Activated T-helper 1 cell treated with anti-CD3 and anti-CD28 coated beads, Interleukin-12 subunit alpha, Interleukin-12 subunit beta, Interleukin-2, Interleukin-4 antibody, amounts not matched to agents 30 ng/mL and 10 ng/mL and 1 ng/mL, durations not matched to agents 14 hours and 24 hours and 36 hours (primary cell): ENCODE data around the gene PEX6. TPM values are rescaled to one million over a fixed set of nuclear protein-coding genes. Genes with fewer than 3 reads are reported as not detected.

Experiments used
- DNase-seq: peaks from one replicate; pipeline ENCODE4 v3.0.0; 2021; ENCODE audit warnings: low spot score
- H3K27ac Mint-ChIP-seq: one replicate; pipeline ENCODE4 v1.8.0; 2021; ENCODE audit warnings: mild to moderate bottlenecking, mixed read lengths
- H3K27me3 Mint-ChIP-seq: one replicate; pipeline ENCODE4 v1.8.0; 2022; ENCODE audit warnings: mild to moderate bottlenecking, moderate library complexity, mixed read lengths; ENCODE audit not compliant: insufficient read depth
- H3K36me3 Mint-ChIP-seq: one replicate; pipeline ENCODE4 v1.8.0; 2021; ENCODE audit warnings: low read depth, mixed read lengths
- H3K4me1 Mint-ChIP-seq: one replicate; pipeline ENCODE4 v1.8.0; 2021; ENCODE audit warnings: low read depth, mixed read lengths
- H3K4me3 Mint-ChIP-seq: one replicate; pipeline ENCODE4 v1.8.0; 2021; ENCODE audit warnings: mild to moderate bottlenecking, moderate library complexity, mixed read lengths
- H3K9me3 Mint-ChIP-seq: one replicate; pipeline ENCODE4 v1.8.0; 2021; ENCODE audit warnings: mixed read lengths
- intact Hi-C: fragments of 100-400 bp; cut with micrococcal nuclease; formaldehyde crosslinking; loops from one replicate; pipeline ENCODE4 v1.15.1; 2024
- total RNA-seq: library from RNA; stranded (reverse); gene quantifications from 2 replicates; pipeline ENCODE4 v1.2.3, GENCODE V29; 2022

The PEX6 gene, protein sequence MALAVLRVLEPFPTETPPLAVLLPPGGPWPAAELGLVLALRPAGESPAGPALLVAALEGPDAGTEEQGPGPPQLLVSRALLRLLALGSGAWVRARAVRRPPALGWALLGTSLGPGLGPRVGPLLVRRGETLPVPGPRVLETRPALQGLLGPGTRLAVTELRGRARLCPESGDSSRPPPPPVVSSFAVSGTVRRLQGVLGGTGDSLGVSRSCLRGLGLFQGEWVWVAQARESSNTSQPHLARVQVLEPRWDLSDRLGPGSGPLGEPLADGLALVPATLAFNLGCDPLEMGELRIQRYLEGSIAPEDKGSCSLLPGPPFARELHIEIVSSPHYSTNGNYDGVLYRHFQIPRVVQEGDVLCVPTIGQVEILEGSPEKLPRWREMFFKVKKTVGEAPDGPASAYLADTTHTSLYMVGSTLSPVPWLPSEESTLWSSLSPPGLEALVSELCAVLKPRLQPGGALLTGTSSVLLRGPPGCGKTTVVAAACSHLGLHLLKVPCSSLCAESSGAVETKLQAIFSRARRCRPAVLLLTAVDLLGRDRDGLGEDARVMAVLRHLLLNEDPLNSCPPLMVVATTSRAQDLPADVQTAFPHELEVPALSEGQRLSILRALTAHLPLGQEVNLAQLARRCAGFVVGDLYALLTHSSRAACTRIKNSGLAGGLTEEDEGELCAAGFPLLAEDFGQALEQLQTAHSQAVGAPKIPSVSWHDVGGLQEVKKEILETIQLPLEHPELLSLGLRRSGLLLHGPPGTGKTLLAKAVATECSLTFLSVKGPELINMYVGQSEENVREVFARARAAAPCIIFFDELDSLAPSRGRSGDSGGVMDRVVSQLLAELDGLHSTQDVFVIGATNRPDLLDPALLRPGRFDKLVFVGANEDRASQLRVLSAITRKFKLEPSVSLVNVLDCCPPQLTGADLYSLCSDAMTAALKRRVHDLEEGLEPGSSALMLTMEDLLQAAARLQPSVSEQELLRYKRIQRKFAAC
- total RNA-seq: 20.9 TPM in 2 replicates

DNA sequence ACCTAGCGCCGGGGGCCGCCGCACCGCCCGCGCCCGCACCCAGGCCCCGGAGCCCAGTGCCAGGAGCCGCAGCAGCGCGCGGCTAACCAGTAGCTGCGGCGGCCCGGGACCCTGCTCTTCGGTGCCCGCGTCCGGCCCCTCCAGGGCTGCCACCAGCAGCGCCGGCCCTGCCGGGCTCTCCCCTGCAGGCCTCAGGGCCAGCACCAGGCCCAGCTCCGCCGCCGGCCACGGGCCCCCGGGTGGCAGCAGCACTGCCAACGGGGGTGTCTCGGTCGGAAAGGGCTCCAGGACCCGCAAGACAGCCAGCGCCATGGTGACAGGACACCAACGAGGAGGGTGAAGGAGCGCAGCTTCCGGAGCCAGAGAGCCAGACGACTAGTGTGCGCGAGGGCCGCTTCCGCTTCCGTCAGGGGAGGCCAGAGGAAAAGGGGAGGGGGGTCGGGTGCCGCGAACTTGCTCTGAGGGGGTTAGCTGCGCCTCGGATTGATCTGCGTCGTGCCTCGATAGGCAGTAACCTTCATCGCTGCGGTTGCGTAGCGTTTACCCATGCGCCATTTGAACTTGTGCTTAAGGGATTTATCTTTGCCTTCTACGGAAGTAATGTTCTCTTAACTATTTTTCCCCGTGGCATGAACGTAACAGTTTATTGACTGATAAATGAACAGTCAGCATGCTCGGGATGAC, at the start of gene PEX6:
Gene PEX6, minus strand, starts transcription at position 343 of the 684 bp plus-strand sequence. Its CDS starts 31 bp downstream, at position 312.
- peak within 1 kb of the TSS; percentile 91 for H3K4me3 Mint-ChIP-seq
- no peaks in the 10 kb centered on the region for H3K27me3 Mint-ChIP-seq
- H3K36me3 Mint-ChIP-seq: peaks cover 11% of the 10 kb centered on the region
- DNase-seq: peak; percentile 94
- H3K9me3 Mint-ChIP-seq: no peaks in the 10 kb centered on the region
- peak within 1 kb of the TSS; percentile 96 for H3K27ac Mint-ChIP-seq
- H3K4me1 Mint-ChIP-seq: peaks cover 38% of the 10 kb centered on the region
- intact Hi-C loops: loop anchor here (1.0 to 5.0 kb wide), 8 partner anchors 19 to 448 kb away; partner anchors contain the start of genes ABCC10, CNPY3, GNMT and KLC4

DNA sequence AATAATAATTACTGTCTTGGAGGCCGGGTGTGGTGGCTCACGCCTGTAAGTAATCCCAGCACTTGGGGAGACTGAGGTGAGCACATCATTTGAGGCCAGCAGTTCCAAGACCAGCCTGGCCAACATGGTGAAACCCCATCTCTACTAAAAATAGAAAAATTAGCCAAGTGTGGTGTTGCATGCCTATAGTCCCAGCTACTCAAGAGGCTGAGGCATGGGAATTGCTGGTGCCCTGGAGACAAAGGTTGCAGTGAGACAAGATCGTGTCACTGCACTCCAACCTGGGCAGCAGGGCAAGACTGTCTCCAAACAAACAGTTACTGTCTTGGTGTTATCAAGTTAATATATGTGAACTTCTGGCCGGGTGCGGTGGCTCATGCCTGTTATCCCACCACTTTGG, 47.4 kb upstream of the PEX6 start:
- Mint-ChIP-seq H3K27ac (no peak overlapping the region), H3K4me3 (no peak overlapping the region), H3K27me3 (no peaks in the 10 kb centered on the region), H3K36me3 (peaks cover 34% of the 10 kb centered on the region), H3K9me3 (no peaks in the 10 kb centered on the region), H3K4me1 (peaks cover 13% of the 10 kb centered on the region)
- DNase-seq: no peak
- intact Hi-C loops: no loop called here

DNA sequence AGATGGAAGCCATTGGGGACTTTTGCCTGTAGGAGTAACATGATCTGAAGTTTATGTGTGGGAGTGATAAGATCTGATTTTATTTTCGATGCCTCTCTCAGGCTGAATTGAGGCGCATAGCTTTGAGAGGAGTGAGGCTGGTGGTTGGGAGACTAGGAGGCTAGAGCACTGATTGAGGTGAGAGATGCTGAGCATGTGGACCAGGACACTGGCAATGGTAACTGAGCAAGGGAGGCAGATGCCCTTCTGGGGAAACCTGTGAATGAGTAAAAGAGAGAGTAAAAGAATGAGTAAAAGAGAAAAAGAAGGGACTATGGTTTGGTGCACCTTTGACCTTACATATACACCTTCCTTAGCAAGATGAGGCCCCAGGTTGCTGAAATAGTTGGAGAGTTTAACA, 45.5 kb upstream of the PEX6 start:
- Mint-ChIP-seq H3K27ac (peak overlapping the region; percentile 53), H3K9me3 (no peaks in the 10 kb centered on the region), H3K4me3 (peak overlapping the region; percentile 61), H3K4me1 (peaks cover 20% of the 10 kb centered on the region), H3K27me3 (no peaks in the 10 kb centered on the region), H3K36me3 (peaks cover 36% of the 10 kb centered on the region)
- no peak for DNase-seq
- intact Hi-C loops: no loop called here

DNA sequence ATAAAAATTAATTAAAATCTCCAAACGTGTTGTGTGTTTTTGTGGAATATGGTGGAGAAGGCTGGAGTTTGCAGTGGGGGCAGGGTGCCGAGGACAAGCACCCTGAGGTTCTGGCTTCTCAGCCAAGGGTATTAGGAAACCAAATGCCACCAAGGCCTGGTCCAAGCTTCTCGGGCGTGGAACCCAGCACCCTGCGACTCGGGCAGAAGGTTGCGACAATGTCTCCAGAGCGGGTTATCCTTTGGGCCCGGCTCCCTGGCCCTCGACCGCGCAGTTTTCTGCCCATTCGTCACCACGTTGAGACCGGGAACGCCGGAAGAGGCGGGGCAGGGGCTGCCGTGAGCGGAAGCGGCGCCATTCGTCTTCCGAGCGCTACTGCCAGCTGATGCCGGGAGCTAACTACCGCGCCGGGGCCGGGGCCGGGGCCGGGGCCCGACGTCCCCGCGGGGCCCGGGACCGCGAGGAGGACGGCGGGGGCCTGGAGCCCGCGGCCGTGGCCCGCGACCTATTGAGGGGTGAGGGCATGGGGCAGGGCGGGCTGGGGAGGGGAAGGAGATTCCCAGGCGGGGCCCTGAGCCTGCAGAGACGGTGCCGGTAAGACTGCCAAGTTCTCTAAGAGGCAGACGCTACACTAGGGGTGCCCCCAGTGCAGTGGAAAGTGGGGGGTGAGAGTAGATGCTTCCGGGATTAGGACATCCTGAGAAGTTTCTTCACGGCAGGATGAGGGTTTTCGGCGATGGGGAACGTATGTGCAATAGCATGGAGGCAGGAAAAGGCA, 42.5 kb upstream of the PEX6 start, which contains the start of gene RRP36:
Gene RRP36, plus strand, starts transcription at position 354 of the 778 bp plus-strand sequence. Its CDS starts 32 bp downstream, at position 386.
- Mint-ChIP-seq H3K27ac (peak within 1 kb of the TSS; percentile 87), H3K27me3 (no peaks in the 10 kb centered on the region), H3K36me3 (peaks cover 37% of the 10 kb centered on the region), H3K9me3 (no peaks in the 10 kb centered on the region), H3K4me1 (peaks cover 34% of the 10 kb centered on the region), H3K4me3 (peak within 1 kb of the TSS; percentile 98)
- DNase-seq: peak; percentile 64
- intact Hi-C loops: loop anchor here (1.0 to 2.0 kb wide), 2 partner anchors 8 to 121 kb away; partner anchors contain the start of gene MEA1

DNA sequence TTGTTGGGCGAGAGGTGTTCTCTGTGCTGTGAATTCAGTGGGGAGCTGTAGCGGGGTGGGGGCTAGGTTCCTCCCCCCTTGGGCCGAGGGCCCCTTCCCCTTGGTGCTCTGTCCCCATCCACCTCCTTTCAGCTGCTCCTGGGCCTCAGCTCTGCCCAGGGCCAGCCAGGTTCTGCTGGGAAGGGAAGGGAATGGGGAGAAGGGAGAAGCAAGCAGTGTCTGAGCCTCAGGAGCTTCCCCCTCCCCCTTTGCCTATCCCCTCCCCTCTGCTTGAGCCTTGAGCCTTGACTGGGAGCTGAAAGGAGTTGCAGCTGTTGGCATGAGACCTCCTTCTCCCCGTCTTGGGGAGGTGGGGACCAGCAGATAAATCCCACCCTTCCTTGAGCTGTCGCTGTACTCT, 41.9 kb upstream of the PEX6 start:
- intact Hi-C loops: loop anchor here (1.0 to 2.0 kb wide), 2 partner anchors 8 to 120 kb away; partner anchors contain the start of gene MEA1
- peak overlapping the region; percentile 67 for H3K27ac Mint-ChIP-seq
- peaks cover 36% of the 10 kb centered on the region for H3K36me3 Mint-ChIP-seq
- H3K27me3 Mint-ChIP-seq: no peaks in the 10 kb centered on the region
- no peaks in the 10 kb centered on the region for H3K9me3 Mint-ChIP-seq
- H3K4me1 Mint-ChIP-seq: peaks cover 40% of the 10 kb centered on the region
- H3K4me3 Mint-ChIP-seq: peak overlapping the region; percentile 84
- DNase-seq: no peak

DNA sequence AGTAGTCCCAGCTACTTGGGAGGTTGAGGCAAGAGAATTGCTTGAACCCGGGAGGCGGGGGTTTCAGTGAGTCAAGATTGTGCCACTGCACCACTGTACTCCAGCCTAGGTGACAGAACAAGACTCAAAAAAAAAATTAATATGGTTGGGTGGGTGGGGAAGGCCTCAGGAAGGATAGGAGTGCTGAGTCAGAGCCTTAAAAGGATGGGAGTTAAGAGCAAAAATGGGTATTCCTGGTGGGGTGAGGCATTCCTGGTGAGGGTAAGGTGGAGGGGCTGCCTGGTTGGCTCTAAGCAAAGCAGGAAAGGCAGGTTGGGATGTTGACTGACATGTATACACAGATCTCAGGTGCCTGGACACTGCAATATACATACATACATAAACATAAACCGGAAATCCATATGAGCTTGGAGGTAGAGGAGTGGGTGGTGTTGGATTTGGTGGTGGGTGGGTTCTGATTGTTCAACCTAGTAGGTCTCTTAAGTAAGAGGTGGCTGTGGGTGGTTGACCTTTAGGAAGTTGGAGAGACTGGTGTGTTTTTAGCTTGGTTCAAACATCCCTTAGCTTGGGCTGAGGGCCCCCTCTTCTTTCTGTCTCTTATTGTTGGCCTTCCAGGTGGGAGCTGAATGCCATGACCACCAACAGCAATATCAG, 41.2 kb upstream of the PEX6 start:
- Mint-ChIP-seq H3K4me3 (peak overlapping the region; percentile 84), H3K36me3 (peaks cover 34% of the 10 kb centered on the region), H3K4me1 (peaks cover 41% of the 10 kb centered on the region), H3K27ac (peak overlapping the region; percentile 32), H3K9me3 (no peaks in the 10 kb centered on the region), H3K27me3 (no peaks in the 10 kb centered on the region)
- intact Hi-C loops: loop anchor here (2.0 kb wide), 1 partner anchor 119 kb away; no protein-coding TSS in a partner anchor
- no peak for DNase-seq

DNA sequence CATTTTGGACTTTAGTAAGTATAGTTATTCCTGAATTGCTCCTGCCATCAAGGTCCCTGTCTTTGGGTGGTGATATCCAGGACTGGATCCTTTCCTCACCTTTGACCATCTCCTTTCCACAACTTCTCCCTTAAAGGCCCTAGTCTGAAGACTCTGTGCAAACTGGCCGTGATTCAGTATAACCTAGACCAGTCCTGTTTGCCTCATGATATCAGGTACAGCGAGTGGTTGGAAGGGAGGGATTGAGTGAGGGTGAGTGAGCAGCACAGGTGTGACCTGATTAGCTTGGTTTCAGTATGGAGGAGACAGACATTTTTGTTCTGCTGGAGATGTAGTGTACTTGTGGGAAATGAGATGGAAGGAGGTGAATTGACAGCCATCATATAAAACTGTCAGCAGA, 40.2 kb upstream of the PEX6 start:
- intact Hi-C loops: no loop called here
- H3K9me3 Mint-ChIP-seq: no peaks in the 10 kb centered on the region
- peak overlapping the region; percentile 79 for H3K4me3 Mint-ChIP-seq
- peak overlapping the region; percentile 76 for H3K27ac Mint-ChIP-seq
- no peaks in the 10 kb centered on the region for H3K27me3 Mint-ChIP-seq
- no peak for DNase-seq
- peaks cover 41% of the 10 kb centered on the region for H3K4me1 Mint-ChIP-seq
- H3K36me3 Mint-ChIP-seq: peaks cover 25% of the 10 kb centered on the region

DNA sequence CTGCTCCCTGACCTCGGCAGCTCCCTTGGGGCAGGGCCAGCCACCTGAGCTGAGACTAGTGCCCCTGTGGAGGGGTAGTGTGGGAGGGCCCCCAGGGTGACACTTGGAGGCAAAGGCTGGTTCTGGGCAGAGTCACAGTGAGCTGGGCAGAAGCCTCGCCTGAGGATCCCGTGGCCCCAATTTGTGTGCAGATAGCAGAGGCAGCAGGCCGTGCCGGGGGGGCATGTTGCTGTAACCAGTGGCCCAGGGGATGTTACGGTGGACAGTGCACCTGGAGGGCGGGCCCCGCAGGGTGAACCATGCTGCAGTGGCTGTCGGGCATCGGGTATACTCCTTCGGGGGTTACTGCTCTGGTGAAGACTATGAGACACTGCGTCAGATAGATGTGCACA, 38.0 kb upstream of the PEX6 start:
- intact Hi-C loops: no loop called here
- DNase-seq: no peak
- Mint-ChIP-seq H3K4me1 (peaks cover 52% of the 10 kb centered on the region), H3K4me3 (no peak overlapping the region), H3K27ac (no peak overlapping the region), H3K9me3 (no peaks in the 10 kb centered on the region), H3K36me3 (peaks cover 36% of the 10 kb centered on the region), H3K27me3 (peaks cover 2% of the 10 kb centered on the region)

DNA sequence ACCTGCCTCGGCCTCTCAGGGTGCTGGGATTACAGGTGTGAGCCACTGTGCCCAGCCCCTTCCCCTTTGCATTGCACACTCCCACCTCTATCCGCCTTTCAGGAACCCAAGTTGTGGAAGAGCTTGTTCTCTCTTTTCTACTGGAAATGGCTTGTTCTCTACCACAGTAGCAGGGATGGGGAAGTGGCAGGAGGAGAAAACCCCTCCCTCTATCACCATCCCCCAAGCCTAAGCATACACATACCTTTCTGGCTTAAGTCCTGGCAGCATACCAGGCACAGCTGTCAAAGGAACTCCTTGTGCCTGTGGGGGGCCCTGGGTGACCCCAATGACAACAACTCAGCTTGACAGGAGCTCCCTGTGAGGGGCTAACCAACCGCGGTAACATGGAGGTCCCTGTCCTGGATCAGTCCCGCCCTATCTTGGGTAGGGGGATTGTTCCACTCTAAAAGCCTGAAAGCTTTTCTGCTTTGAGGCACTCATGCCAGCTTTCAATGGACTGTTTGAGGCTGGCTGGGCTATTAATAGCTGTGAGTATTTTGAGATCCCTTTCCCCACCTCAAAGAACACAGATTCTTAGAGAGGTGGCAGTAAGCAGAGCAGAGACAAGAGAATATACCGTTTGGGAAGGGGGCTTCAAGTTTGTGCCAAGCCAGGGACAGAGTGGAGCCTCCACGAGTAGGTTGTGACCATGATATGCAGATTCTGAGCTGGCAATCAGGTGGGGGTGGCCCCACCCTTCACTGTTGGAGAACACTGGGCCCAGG, 37.4 kb upstream of the PEX6 start:
- Mint-ChIP-seq H3K9me3 (no peaks in the 10 kb centered on the region), H3K36me3 (peaks cover 36% of the 10 kb centered on the region), H3K4me1 (peaks cover 53% of the 10 kb centered on the region), H3K27ac (peak overlapping the region; percentile 53), H3K4me3 (peak overlapping the region; percentile 50), H3K27me3 (peaks cover 2% of the 10 kb centered on the region)
- intact Hi-C loops: no loop called here
- DNase-seq: no peak

DNA sequence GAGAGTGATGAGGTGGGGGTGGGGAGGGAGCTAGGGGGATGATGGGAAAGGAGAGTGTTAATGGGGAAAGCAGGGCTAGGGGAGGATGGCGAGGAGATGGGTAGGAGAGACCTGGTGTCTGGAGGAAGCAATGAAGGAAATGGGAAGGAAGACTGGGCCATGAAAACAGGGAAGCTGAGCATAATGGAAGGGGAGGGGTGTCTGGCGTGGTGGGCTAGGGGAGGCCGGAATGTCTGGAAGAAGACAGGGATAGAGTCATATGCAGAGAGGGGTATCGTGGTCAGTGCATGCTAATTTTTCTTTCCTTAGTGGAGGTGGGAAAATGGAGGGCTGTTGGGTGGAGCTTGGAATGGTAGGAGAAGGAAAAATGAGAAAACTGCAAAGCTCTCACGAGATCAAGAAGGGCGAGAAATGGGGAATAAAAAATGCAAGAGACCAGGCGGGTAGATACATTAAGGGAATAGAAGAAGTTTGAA, 35.5 kb upstream of the PEX6 start:
- no peaks in the 10 kb centered on the region for H3K9me3 Mint-ChIP-seq
- H3K4me3 Mint-ChIP-seq: peak overlapping the region; percentile 93
- H3K36me3 Mint-ChIP-seq: peaks cover 32% of the 10 kb centered on the region
- H3K4me1 Mint-ChIP-seq: peaks cover 46% of the 10 kb centered on the region
- H3K27ac Mint-ChIP-seq: peak overlapping the region; percentile 78
- intact Hi-C loops: loop anchor here (1.0 to 5.0 kb wide), 9 partner anchors 39 to 615 kb away; partner anchors contain the start of genes ABCC10, CNPY3, CUL7 and GTPBP2
- H3K27me3 Mint-ChIP-seq: peaks cover 2% of the 10 kb centered on the region
- DNase-seq: no peak
